Measurements from ENCODE around the gene MISP3. TPM values are rescaled to one million over a fixed set of nuclear protein-coding genes. Genes with fewer than 3 reads are reported as not detected.

Gene MISP3
- total and polyA plus RNA-seq, 2 of the 8 experiments (the other 6 are each of a cell fraction or from before 2014, with no cell fraction given), result 0.74 to 1.4 TPM

GRCh38 chr19:14111486-14111885 lies 38.9 kb downstream of the MISP3 start:
- no peak overlapping the region for H3K56ac ChIP-seq (replicated peaks; ENCODE audit: insufficient read length, low read depth, low read length)
- H4K8ac ChIP-seq (ENCODE audit: extremely low read depth, insufficient read depth, low read length), result no peak overlapping the region
- CTCF ChIA-PET (ENCODE audit: partially characterized antibody), result interaction anchor here (0.9 to 11.3 kb wide), 7 partner anchors 8 to 65 kb away, joined by 3 to 105 read pairs (median 7); no protein-coding TSS in a partner anchor
- no peak overlapping the region for H2BK20ac ChIP-seq (ENCODE audit: low read length)
- no peak overlapping the region for H2AFZ ChIP-seq (ENCODE audit: low read length)
- no peak overlapping the region for H2BK5ac ChIP-seq (ENCODE audit: low read depth, low read length)
- no peaks in the 10 kb centered on the region for H3K36me3 ChIP-seq (ENCODE audit: control insufficient read depth in 2 of 4, insufficient read depth in 4 of 4, low read length in 3 of 4)
- peaks cover 4 to 10% of the 10 kb centered on the region in 2 experiments for H4K20me1 ChIP-seq (replicated peaks in 1 of 2; ENCODE audit: control insufficient read depth in 1 of 2, insufficient read depth in 2 of 2, low read length in 2 of 2)
- no peak overlapping the region for H2BK120ac ChIP-seq (replicated peaks; ENCODE audit: low read depth, low read length)
- no peak overlapping the region for H3K14ac ChIP-seq (ENCODE audit: insufficient read length)
- FAIRE-seq, result no peak
- peaks cover 4% of the 10 kb centered on the region for H3K79me1 ChIP-seq (ENCODE audit: low read depth, low read length)
- H3K9me3 ChIP-seq (ENCODE audit: insufficient read depth in 2 of 2, low read depth in 1 of 2, low read length in 1 of 2), result no peaks in the 10 kb centered on the region
- 100% methylated on average over 1 of the region's 1 CpG; no CpG with 5 or more reads in 1 of the 2 experiments for WGBS, 2 experiments (ENCODE audit: extremely low coverage in 1 of 2, insufficient coverage in 1 of 2, insufficient read length in 1 of 2, insufficient replicate concordance in 2 of 2, low coverage in 1 of 2, low lambda C conversion rate in 2 of 2, missing lambda C conversion rate in 1 of 2)
- H2BK12ac ChIP-seq (ENCODE audit: low read depth, low read length), result 0 out of 2 replicates have a peak overlapping the region, but pooled peaks have one; percentile 98
- no peaks in the 10 kb centered on the region for H3K23me2 ChIP-seq (ENCODE audit: low read depth, low read length)
- no peak overlapping the region for H4K91ac ChIP-seq (replicated peaks; ENCODE audit: insufficient read length, low read length)
- H3K18ac ChIP-seq (ENCODE audit: extremely low read depth, low read length), result no peak overlapping the region
- no peak for TF ChIP-seq CBX5 (IDR thresholded peaks at IDR 0.05; ENCODE audit: low read depth, low read length)
- TF ChIP-seq CEBPB (IDR thresholded peaks at IDR 0.05; ENCODE audit: low read depth, low read length), result no peak
- peak overlapping the region in 1 of 2 experiments; percentile 11; a peak in 1 of 4 replicates for H3K4me2 ChIP-seq (ENCODE audit: insufficient read depth in 1 of 2, low read depth in 2 of 2, low read length in 2 of 2)
- no peak overlapping the region for H4K5ac ChIP-seq (ENCODE audit: insufficient read length, low read depth, low read length)
- no peak overlapping the region for H3K9ac ChIP-seq (replicated peaks in 1 of 4; ENCODE audit: extremely low read depth in 1 of 4, low read depth in 3 of 4, low read length in 3 of 4)
- POLR2A ChIA-PET (ENCODE audit: partially characterized antibody), result interaction anchor here (2.6 kb wide), 1 partner anchor 10 kb away, joined by 6 read pairs; no protein-coding TSS in a partner anchor
- peaks cover 9 to 22% (median 13%) of the 10 kb centered on the region in 4 experiments for H3K4me1 ChIP-seq (replicated peaks in 1 of 4; ENCODE audit: control insufficient read depth in 3 of 4, insufficient read depth in 4 of 4, low read length in 3 of 4)
- no peak overlapping the region for H3K27ac ChIP-seq (ENCODE audit: low read depth, low read length)
- no peak overlapping the region for H3K4me3 ChIP-seq (ENCODE audit: extremely low read depth in 1 of 4, insufficient read depth in 2 of 4, low read depth in 3 of 4, low read length in 4 of 4)
- H3K79me2 ChIP-seq (ENCODE audit: control insufficient read depth in 1 of 2, insufficient read depth in 2 of 2, low read length in 2 of 2), result 0 out of 4 replicates have a peak, but pooled peaks cover 0 to 3% of the 10 kb centered on the region in 2 experiments
- H3K27me3 ChIP-seq (replicated peaks in 1 of 4; ENCODE audit: control insufficient read depth in 3 of 4, extremely low read depth in 1 of 4, insufficient read depth in 3 of 4, low read length in 3 of 4), result no peaks in the 10 kb centered on the region; a peak in 2 of 7 replicates
- peak overlapping the region; percentile 48 for H3K4ac ChIP-seq (replicated peaks; ENCODE audit: insufficient read length, low read depth, low read length)
- H2AK5ac ChIP-seq (ENCODE audit: low read depth, low read length), result no peak overlapping the region
- no peak overlapping the region for H3K23ac ChIP-seq (ENCODE audit: insufficient read length)
- no peak overlapping the region for H2BK15ac ChIP-seq (ENCODE audit: low read length)
- DNase-seq (ENCODE audit: low read depth in 1 of 2, low spot score in 2 of 2), result no peak
